Urinary bladder (tissue), 4 donors: ENCODE results near the gene NOXA1. TPM values are rescaled to one million over a fixed set of nuclear protein-coding genes. Genes with fewer than 3 reads are reported as not detected.

Experiments used
- DNase-seq: peaks from one replicate; pipeline ENCODE4 v3.0.0-alpha.2; 2015; ENCODE audit errors: extremely low spot score
- H3K27ac ChIP-seq: one replicate; pipeline ENCODE4 v1.5.1; 2013; ENCODE audit warnings: low read depth, mild to moderate bottlenecking, moderate library complexity
- H3K36me3 ChIP-seq: one replicate; pipeline ENCODE4 v1.6.1; 2013; ENCODE audit warnings: mild to moderate bottlenecking, moderate library complexity; ENCODE audit not compliant: insufficient read depth
- H3K4me1 ChIP-seq: one replicate; pipeline ENCODE4 v1.6.1; 2013; ENCODE audit warnings: mild to moderate bottlenecking, moderate library complexity; ENCODE audit not compliant: insufficient read depth
- H3K4me3 ChIP-seq: one replicate; pipeline ENCODE4 v1.5.1; 2013; ENCODE audit warnings: low read depth, low read length
- WGBS: extraction: QIAGEN DNeasy Blood & Tissue Kit; methylation state at CpG from one replicate; pipeline ENCODE4 v1.1.7; 2013; 5-methylcytosine and 5-hydroxymethylcytosine counted together
- polyA plus RNA-seq: library from polyadenylated mRNA; stranded (reverse); fragments of 200-250 nt; gene quantifications from one replicate; pipeline ENCODE4 v1.2.3, GENCODE V29; 2013
- total RNA-seq: library from RNA; depleted of rRNA; stranded (reverse); fragments of >200 nt; gene quantifications from one replicate; pipeline ENCODE4 v1.2.3, GENCODE V29; 2014
- donor health status: healthy with polysubstance abuse.
- donor health status: healthy.

Gene NOXA1
- total and polyA plus RNA-seq, 2 donors = 0.90 to 3.0 TPM

DNA sequence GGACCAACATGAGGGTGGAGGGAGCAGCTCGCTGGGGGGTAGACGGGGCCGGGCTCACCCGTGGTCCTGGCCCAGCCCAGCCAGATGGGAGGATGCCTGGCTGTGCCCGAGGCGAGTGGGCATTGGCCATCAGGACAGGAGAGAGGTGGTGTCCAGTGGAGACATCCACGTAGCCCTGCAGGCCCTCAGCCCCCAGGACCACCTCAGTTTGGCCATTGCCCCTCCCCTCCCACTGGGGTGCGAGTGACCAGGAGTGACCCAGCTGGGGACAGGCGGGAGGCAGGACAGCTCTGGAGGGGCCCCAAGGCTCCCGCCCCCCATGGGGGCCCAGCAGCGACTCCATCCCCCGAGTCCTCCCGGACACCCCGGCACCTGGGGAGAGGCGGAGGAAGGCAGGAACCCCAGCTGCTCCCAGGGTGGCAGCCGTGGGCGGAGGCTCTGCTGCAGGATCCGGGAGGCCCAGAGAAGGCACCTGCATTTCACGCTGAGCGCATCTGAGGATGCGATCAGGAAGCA lies 8.3 kb downstream of the NOXA1 start:
- WGBS = 80% methylated on average over 21 of the region's 21 CpGs
- DNase-seq = no peak

DNA sequence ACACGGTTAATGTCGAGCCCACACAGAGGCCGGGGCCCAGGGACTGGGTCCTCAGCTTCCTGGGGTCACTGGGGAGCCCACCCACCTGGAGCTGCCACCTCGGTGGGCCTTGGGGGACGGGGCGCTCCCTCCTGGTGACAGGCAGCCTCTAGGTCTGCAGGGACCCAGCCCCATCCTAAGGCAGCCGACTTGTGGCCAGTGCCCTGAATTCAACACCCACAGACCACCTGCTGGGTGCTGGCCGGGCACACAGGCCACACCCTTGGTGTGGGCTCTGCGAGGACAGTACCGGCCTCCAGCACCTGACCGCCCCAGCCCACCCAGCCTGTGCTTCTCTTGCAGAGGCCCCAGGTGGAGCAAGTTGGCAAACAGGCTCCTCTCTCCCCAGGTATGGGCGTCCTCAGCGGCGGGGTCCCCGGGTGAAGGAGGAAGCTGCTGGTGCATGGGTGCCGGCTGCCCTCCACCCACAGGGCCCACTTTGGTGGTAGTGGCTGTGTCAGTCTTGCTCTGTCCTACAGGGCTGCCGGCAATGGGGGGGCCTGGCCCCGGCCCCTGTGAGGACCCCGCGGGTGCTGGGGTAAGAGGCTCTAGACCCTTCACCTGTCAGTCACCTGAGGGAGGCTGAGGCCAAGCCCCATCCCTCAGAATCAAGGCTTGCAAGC lies 9.6 kb downstream of the NOXA1 start:
- peaks cover 1% of the 10 kb centered on the region for H3K4me1 ChIP-seq
- no peaks in the 10 kb centered on the region for H3K36me3 ChIP-seq
- DNase-seq = no peak
- 91% methylated on average over 20 of the region's 20 CpGs for WGBS
- H3K4me3 ChIP-seq = no peak overlapping the region
- H3K27ac ChIP-seq = no peak overlapping the region

More for the DNA sequence above, 8.3 kb downstream of the NOXA1 start:
- Histone ChIP-seq H3K27ac (no peak overlapping the region), H3K4me3 (no peak overlapping the region), H3K36me3 (no peaks in the 10 kb centered on the region), H3K4me1 (peaks cover 1% of the 10 kb centered on the region)

DNA sequence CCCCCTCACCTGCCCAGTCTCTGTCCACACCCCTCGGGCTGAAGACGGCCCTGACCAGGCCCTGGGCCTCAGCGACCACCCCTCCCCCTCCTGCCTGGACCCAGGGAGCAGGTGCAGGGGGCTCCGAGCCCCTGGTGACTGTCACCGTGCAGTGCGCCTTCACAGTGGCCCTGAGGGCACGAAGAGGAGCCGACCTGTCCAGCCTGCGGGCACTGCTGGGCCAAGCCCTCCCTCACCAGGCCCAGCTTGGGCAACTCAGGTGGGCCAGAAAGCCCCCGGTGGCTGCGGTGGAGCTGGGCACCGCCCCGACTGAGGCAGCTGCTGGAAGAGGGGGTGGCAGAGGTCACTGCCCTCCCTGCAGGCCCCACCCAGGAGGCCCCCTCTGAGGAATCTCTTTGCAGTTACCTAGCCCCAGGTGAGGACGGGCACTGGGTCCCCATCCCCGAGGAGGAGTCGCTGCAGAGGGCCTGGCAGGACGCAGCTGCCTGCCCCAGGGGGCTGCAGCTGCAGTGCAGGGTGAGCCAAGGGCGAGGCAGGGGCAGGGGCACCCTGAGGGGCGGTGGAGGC lies 10.2 kb downstream of the NOXA1 start:
- H3K36me3 ChIP-seq = no peaks in the 10 kb centered on the region
- peaks cover 1% of the 10 kb centered on the region for H3K4me1 ChIP-seq
- H3K4me3 ChIP-seq = no peak overlapping the region
- no peak for DNase-seq
- 82% methylated on average over 19 of the region's 19 CpGs for WGBS
- H3K27ac ChIP-seq = no peak overlapping the region

DNA sequence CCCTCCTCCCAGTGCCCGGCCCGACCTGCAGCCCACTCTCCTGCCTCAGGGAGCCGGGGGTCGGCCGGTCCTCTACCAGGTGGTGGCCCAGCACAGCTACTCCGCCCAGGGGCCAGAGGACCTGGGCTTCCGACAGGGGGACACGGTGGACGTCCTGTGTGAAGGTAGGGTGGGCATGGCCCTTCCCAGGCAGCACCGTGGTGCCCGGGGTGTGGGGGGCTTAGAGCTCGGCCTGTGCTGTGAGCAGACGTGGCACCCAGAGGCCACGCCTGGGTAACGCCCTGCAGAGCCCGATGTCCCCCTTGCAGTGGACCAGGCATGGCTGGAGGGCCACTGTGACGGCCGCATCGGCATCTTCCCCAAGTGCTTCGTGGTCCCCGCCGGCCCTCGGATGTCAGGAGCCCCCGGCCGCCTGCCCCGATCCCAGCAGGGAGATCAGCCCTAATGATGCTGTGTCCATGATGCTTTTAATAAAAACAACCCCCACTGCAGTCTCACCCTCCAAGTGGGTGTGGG lies 10.8 kb downstream of the NOXA1 start:
- Histone ChIP-seq H3K27ac (no peak overlapping the region), H3K4me1 (peaks cover 1% of the 10 kb centered on the region), H3K36me3 (no peaks in the 10 kb centered on the region), H3K4me3 (no peak overlapping the region)
- 83% methylated on average over 26 of the region's 26 CpGs for WGBS
- no peak for DNase-seq

DNA sequence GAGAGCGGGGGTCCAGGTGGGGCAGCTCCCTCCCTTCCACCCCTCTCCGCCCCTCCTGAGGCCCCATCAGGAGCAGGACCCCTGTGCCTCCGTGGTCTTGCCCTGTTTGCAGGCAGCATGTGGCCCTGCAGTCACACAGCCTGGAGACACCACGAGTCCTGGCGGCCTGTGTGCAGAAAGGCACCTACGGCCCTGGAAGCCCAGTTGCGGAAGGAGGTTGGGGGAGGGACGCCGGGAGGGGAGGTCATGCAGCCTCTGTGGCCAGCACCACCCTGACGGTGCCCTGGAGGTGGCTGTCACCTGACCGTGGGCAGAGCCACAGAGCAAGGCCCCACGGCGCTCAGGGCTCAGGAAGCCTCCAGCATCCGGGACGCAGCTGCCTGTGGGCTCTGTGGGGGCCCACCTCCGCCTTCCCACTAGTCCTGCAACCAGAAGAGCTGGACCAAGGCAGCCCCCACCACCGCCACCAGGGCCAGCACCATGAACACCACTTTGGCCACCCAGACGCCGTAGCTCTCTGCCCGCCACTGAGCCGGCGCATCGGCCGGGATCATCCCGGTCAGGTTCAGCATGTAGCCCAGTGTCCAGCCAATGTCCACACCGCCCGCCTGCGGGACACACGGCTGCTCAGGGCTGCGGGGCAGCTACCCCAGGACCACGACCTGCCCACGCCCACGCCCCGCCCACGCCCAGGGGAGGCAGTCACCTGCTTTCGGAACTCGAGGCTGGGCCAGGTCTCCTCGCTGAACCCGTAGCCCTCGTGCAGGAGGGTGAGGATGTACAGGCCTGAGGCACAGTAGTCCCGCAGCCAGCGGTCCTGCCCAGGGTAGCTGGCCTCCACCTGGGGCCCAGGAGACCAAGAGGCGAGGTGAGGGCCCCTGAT lies 11.5 kb downstream of the NOXA1 start:
- 86% methylated on average over 43 of the region's 43 CpGs for WGBS
- no peak overlapping the region for H3K4me3 ChIP-seq
- no peak overlapping the region for H3K27ac ChIP-seq
- peaks cover 1% of the 10 kb centered on the region for H3K4me1 ChIP-seq
- no peaks in the 10 kb centered on the region for H3K36me3 ChIP-seq
- DNase-seq = no peak

DNA sequence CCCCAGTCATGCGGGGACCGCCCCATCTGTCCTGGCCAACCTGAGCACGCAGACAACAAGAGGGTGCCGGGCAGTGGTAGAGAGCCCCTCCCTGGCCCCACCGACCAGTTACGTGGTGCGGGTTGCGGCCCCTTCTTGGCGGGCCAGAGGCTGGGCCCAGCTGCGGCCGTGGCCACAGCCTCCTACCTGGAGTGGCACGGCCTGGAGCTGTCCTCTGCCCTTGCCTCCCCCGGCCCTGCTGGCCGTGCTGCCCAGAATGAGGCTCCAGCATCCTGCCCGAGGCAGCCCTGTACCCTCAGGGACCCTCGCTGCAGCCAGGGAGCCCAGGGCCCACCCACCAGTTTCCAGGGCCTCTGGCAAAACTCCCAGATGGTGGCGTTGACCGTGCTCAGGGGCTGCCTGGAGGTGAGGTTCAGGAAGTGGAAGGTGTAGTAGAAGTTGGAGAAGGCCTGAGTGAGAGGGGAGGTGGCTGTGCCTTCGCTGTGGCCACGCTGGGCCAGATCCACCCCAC lies 12.2 kb downstream of the NOXA1 start:
- 79% methylated on average over 20 of the region's 20 CpGs for WGBS
- no peak for DNase-seq
- H3K4me1 ChIP-seq = peaks cover 1% of the 10 kb centered on the region
- H3K4me3 ChIP-seq = no peak overlapping the region
- H3K27ac ChIP-seq = no peak overlapping the region
- no peaks in the 10 kb centered on the region for H3K36me3 ChIP-seq

DNA sequence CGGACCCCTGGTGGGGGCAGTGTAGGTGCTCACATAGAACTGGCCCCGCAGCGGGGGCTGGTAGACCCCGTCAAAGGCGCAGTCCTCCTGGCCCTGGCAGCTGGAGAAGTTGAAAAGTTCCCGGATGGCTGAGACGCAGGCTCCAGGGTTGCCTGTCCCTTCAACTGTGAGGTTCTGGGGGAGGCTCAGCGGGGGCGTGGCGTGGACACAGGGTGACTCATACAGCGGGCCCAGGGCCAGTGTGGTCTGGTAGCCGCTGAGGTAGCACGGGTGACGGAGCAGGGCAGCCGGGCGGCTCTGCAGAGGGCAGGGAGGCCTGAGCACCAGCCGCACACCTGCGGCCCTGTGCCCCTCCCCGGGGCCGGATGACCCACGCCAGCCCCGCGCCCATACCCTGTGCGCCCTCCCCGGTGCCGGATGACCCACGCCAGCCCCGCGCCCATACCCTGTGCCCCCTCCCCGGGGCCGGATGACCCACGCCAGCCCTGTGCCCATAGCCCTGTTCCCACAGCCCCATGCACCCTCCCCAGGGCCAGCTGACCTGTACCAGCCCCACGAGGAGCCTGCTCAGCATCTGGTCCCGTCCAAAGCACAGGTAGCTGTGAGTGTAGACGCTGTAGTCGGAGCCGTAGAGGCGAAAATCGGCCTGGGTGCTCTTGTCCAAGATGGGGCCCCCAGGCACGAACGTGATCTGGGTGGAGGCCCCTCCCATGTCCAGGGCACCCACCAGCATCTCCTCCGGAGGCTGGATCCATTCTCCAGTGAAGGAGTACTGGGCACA lies 13.0 kb downstream of the NOXA1 start:
- DNase-seq = no peak
- no peak overlapping the region for H3K4me3 ChIP-seq
- no peaks in the 10 kb centered on the region for H3K4me1 ChIP-seq
- WGBS = 71% methylated on average over 42 of the region's 42 CpGs
- H3K36me3 ChIP-seq = no peaks in the 10 kb centered on the region
- H3K27ac ChIP-seq = no peak overlapping the region

DNA sequence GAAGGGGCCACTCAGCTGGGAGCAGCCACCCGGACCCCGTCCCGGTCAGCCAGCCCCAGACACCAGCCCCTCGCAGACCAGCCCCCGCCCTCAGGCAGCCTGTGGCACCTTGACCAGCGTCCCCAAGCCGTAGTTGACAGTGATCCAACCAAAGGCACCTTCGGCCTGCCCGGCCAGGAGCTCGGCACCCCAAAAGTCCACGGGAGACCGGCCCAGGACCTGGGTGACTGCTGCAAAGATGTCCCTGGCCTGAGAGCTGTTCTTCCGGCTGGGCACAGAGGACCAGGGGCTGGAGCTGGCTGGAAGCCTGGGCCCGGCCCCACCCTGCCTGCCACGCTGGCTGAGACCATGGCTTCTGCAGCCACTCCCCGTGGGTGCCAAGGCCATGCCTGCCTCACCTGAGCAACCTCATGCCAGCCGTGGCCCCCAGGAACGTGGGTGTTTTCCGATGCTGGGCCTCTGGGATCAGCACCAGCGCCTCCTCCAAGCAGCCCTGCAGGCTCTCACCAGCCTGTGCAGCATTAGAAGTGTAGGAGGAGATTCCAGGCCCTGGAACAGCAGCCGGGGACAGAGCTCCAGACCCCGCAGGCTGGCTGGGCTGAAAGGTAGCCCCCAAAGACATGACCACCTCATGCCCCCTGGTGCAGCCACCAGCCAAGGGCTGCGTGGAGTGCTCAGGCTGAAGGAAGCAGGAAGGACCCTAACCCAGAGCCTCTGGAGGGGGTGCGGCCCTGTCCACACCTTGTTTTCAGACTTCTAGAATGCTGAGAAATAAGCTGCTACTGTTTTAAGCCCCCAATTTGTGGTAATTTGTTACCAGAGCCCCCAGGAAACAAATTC lies 13.8 kb downstream of the NOXA1 start:
- Histone ChIP-seq H3K4me3 (no peak overlapping the region), H3K27ac (no peak overlapping the region), H3K36me3 (no peaks in the 10 kb centered on the region), H3K4me1 (peaks cover 4% of the 10 kb centered on the region)
- no peak for DNase-seq
- WGBS = 84% methylated on average over 24 of the region's 24 CpGs

DNA sequence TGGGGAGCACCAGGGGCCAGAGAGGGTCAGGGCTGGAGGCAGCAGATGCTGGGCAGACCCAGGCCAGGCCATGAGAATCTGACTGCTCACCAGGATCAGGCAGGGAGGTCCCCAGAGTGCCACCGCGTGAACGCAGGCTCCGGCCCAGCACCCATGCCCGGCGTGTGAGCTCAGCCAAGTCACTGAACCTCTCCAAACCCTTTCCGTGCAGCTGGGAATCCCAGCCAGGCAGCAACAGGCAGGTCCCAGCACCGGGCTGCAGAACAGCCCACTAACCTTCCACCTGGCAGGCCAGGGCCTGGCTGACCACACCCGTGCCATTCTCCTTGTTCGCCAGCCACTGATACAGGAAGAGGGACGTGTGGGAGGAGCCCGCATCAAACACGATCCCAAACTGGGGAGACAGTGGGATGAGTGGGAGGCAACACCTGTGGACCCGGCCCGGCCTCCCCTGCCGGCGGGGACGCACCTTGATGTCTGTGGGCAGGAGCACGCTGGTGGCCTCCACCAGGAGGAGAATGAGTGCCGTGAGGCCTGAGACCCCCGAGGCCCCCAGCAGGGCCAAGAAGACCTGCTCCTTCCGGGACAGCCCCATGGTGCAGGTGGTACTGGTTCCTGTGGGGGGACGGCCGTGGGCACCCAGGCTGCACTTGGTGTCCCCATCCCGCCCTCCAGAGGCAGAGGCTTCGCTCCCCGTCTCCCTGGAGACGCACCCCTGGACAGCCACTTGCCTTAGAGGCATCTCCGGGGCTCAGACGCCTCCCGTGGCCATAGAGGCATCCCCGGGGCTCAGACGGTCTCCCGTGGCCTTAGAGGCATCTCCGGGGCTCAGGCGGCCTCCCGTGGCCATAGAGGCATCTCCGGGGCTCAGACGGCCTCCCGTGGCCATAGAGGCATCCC lies 14.7 kb downstream of the NOXA1 start:
- Histone ChIP-seq H3K36me3 (no peaks in the 10 kb centered on the region), H3K4me1 (peaks cover 4% of the 10 kb centered on the region), H3K27ac (no peak overlapping the region), H3K4me3 (no peak overlapping the region)
- no peak for DNase-seq
- WGBS = 82% methylated on average over 40 of the region's 40 CpGs

DNA sequence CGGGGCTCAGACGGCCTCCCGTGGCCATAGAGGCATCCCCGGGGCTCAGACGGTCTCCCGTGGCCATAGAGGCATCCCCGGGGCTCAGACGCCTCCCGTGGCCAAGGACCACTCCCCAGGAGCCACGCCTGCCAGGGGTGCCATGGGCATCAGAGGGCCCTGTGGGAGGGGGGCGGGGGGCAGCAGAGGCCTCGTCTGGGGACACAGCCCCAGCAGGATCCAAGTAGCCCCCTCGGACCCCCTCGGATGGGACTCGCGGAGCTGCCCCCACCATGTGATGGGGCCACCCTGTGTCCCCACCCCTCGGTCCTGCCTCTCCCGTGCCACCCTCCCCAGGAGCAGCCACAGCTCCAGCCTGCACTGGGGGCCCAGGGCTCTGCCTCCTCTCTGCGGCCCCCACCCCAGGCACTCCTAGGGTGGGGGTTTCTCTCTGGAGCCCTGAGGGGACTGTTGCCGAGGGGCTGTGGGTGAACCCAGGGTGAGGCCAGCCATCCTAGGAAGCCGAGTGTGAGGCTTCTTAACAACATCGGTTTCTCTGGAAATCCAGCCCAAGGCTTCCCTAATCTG lies 15.5 kb downstream of the NOXA1 start:
- 86% methylated on average over 22 of the region's 22 CpGs for WGBS
- Histone ChIP-seq H3K27ac (no peak overlapping the region), H3K4me1 (peaks cover 4% of the 10 kb centered on the region), H3K4me3 (no peak overlapping the region), H3K36me3 (no peaks in the 10 kb centered on the region)
- no peak for DNase-seq

DNA sequence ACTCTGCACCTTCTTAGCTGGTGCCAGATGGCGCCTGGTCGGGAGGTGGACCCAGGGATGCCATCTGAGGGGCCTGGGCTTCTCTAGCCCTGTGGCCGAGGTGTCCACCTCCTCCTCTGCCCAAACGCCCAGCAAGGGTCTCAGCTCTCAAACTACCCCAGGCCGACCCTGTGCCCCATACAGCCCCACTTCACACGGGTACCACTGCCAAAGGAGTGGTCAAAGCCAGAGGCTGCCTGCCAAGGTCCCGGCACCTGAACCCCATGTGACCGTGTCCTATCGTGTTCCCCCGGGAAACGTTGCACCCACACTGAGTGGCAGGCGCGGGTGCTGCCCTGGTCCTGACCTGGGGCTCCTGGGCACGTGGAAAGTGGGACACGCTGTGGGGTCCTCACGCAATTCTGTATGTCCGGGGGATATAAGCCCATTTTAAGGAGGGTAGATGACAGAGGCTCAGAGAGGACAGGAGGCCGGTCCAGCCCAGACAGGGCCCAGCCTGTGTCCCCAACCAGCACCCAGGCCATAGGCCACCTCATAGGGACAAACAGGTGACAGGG lies 16.0 kb downstream of the NOXA1 start:
- Histone ChIP-seq H3K4me1 (peaks cover 4% of the 10 kb centered on the region), H3K36me3 (no peaks in the 10 kb centered on the region), H3K27ac (no peak overlapping the region), H3K4me3 (no peak overlapping the region)
- DNase-seq = no peak
- 75% methylated on average over 18 of the region's 18 CpGs for WGBS
